HuH-7.5 (cell line): ENCODE measurements around the gene TEX54.
"Not testable (repeated sequence)": the region's sequence is repeated elsewhere in the genome, so short reads cannot be mapped to it uniquely, and the experiment has no call there.

ENCODE experiments used
- DNase-seq: peaks from one replicate; pipeline ENCODE4 v3.0.0; 2011; ENCODE audit warnings: low spot score

The TEX54 gene

DNA sequence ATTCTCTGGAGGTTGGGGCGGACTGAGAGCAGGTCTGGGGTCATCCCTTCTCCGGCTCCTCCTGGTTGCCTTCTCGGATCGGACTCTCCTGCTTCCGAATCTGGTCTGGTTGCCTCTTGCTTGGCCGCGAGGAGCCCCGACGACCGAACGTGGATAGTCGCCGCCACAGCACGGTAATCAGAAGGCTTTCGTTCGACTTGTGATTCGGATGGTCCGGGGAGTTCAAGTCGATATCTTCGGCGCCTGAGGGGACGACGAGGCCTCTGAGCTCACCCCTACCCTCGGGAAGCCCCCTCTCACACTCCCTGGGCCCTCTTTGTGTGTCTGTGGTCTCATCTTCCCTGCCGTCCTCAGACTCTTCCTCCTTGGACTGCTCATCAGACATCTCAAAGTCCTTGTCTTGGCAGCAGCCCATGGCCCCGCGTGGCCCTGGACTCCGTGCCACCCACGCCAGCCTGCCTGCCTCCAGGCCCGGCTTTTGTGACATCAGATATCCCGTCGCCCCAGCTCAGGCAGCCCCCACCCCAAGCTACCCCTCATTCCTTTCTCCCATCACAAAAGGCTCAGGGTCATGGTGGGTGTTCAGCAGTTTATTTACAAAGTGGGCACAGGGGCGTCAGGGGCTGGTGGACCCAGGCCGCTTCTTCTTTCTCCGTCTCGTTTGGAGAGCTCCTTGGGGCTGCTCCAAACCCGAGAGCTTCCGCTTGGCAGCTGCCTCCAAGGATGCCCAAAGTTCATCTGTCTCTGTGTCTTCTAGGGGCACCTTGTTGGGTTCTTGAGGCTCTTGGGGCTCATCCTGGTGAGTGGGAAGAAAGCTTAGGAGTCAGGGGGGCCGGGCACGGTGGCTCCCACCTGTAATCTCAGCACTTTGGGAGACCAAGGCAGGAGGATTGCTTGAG is at the start of gene TEX54:
Gene TEX54, minus strand, starts transcription at position 506 of the 899 bp plus-strand sequence.
- no peak for DNase-seq

DNA sequence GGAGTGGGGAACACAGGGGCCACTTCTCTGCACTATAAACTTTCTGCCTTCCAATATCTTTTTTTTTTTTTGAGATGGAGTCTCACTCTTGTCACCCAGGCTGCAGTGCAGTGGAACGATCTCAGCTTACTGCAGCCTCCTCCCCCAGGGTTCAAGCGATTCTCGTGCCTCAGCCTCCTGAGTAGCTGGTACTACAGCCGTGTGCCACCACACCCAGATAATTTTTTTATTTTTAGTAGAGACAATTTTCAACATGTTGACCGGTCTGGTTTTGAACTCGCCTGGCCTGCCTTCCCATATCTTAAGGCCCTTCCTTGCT is 49.7 kb upstream of the TEX54 start:
- DNase-seq = no peak

DNA sequence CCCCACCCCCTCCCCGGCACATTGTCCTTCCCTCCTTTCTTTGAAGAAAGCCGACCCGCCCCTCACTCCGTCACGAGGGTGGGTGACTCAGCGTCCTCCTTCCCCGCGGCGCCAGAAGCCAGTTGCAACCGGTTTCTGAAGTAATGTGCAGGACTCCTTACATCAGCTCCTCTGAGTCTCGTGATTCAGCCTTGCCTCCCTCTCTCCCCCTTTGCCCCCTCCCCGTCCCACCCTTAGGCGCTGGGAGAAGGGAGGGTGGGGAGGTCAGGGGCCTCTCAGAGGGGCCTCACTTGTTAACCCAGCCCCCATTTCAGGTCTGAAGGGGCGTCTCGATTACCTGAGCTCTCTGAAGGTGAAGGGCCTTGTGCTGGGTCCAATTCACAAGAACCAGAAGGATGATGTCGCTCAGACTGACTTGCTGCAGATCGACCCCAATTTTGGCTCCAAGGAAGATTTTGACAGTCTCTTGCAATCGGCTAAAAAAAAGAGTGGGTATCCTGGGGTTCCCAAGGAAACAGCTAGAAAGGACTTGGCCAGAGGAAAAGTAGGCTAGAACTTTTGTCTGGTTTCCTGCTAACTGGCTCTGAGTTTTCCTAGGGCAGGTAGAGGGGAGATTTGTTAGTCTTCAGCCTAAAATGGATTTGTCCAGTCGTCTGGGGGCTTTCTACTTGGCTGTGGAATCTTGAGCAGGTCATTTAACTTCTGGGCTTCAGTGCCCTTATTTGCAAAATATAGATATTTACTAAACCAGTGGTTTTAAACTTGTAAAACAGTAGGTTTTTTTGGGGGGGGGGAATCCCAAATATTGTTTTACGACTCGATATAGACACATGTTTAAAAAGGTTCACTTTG is 49.2 kb upstream of the TEX54 start:
- peak; percentile 85 for DNase-seq

DNA sequence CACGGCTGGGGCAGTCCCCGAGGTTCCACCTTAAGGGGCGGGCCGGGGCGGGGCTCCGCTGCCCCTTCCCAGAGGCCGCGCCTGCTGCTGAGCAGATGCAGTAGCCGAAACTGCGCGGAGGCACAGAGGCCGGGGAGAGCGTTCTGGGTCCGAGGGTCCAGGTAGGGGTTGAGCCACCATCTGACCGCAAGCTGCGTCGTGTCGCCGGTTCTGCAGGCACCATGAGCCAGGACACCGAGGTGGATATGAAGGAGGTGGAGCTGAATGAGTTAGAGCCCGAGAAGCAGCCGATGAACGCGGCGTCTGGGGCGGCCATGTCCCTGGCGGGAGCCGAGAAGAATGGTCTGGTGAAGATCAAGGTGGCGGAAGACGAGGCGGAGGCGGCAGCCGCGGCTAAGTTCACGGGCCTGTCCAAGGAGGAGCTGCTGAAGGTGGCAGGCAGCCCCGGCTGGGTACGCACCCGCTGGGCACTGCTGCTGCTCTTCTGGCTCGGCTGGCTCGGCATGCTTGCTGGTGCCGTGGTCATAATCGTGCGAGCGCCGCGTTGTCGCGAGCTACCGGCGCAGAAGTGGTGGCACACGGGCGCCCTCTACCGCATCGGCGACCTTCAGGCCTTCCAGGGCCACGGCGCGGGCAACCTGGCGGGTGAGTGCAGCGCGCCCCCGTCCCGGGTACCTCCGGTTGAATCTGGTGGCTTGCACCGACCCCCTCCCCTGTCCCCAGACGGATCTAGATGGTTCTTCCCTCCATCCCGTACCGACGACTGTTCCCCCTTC is 48.4 kb upstream of the TEX54 start, which contains the start of gene SLC3A2:
Gene SLC3A2, plus strand, starts transcription at position 94 of the 776 bp plus-strand sequence. Its CDS starts 128 bp downstream, at position 222.
- peak; percentile 77 for DNase-seq

DNA sequence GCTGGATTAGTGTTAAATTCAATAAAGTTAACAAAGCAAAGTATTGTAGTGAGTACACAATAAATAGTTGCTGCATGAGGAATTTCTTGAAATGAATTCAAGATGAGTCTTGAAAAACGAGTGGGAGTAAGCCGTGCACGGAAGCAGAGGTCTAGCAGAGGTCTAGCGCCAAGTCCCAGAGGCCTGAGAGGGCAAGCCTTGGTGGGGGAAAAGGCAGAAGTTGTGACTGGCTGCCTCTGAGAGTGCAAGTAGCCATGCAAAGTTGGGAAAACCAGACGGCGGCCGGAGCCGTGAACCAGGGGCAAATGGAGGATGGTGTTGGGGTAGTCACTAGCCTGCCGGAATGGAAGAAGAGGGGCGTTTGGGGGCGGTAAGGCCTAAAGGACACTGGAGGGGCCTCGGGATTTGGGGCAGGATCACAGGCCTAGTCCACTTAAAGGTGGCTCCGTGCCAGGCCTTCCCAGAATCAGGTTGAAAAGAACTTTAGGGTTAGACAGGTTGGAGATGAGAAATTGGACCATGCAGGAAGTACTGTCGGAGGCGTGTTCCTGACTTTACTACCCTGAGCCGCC is 47.7 kb upstream of the TEX54 start:
- no peak for DNase-seq

GRCh38 chr11:62879235-62879978 is 46.8 kb upstream of the TEX54 start:
- no peak for DNase-seq

GRCh38 chr11:62876712-62877111 is 44.1 kb upstream of the TEX54 start:
- DNase-seq = no peak

DNA sequence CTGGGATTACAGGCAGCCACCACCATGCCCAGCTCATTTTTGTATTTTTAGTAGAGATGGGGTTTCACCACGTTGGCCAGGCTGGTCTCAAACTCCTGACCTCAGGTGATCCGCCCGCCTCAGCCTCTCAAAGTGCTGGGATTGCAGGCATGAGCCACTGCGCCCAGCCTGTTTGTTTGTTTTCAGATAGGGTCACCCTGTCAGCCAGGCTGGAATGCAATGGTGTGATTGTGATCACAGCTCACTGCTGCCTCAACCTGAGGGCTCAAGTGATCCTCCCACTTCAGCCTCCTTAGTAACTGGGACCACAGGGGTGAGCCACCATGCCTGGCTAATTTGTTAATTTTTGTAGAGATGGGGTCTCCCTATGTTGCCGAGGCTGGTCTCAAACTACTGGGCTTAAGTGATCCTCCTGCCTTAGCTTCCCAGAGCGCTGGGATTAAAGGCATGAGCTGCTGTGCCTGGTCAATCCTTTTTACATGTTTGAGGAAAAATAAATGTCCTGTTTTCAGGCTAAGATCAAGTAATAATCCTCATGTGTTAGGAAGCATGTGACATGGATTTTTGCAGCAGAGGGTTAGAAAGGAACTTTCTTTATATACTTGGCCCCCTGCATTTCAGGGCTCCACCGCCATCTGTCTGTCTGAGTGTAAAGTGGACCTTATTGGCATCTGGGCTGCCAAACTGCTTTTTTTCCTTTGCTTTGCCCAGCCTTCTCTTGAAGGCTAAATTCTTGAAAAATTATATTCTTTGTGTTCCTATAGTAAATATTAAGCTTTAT is 43.2 kb upstream of the TEX54 start:
- DNase-seq = no peak

DNA sequence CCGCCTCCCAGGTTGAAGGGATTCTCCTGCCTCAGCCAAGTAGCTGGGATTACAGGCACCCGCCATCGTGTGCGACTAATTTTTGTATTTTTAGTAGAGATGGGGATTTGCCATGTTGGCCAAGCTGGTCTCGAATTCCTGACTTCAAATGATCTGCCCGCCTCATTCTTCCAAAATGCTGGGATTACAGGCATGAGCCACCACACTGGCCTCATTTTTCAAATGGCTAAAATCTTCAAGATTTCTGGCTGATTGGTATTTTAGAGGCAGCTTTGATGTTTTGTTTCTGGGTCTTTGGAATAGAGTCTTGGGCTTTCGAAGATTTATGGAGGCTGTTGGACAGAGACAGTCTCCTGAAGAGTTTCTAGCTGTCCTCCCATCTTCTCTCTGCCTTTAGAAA is 42.2 kb upstream of the TEX54 start:
- no peak for DNase-seq

- no peak for DNase-seq
These were observed 33.0 kb upstream of the TEX54 start for GRCh38 chr11:62865635-62866034.

DNA sequence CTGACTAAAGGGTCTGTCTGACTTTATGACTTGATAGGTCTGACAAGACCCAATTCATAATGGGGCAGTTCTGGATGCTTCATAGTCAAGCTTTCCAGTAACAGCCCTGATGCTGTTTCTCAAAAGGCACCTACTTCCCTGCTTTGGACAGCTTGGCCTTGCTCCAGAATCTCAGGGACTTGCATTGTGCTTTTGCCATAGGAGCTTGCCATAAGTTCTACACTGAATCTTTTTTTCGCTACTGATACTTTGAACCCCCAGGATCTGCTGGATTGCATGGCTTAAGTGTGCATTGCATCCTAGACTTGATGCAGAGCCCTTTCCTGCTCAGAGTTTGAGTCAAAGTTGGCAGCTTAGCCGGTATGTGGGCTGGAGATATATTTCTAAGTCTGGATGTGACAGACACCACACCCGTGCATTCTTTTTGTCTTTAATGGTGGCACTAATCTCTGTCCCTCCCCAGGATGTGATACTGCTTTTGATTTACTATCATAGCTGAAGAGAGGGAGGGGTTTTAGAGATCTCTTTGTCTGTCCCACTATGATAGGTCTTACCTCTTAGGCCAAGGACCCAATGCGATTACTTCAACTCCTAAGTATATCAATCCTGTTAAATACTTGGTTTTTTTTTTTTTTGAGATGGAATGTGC is 31.2 kb upstream of the TEX54 start:
- DNase-seq = no peak

DNA sequence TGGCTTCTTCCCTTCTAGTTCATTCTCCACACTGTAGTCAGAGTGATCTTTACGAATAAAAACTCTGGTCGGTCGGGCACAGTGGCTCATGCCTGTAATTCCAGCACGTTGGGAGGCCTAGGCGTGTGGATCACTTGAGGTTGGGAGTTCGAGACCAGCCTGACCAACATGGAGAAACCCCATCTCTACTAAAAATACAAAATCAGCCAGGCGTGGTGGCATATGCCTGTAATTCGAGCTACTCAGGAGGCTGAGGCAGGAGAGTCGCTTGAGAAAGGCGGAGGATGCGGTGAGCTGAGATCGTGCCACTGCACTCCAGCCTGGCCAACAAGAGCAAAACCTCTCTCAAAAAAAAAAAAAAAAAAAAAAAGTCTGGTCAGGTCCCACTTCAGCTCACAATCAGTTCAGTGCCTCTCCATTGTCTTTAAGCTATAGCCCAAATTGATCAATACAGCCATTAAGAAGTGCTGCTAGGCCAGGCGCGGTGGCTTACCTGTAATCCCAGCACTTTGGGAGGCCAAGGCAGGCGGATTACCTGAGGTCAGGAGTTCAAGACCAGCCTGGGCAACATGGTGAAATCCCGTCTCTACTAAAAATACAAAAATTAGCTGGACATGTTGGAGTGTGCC is 29.0 kb upstream of the TEX54 start:
- DNase-seq = not testable (repeated sequence)

GRCh38 chr11:62860835-62861563 is 28.4 kb upstream of the TEX54 start:
- DNase-seq = no peak

GRCh38 chr11:62859281-62859703 is 26.7 kb upstream of the TEX54 start:
- DNase-seq = not testable (repeated sequence)

DNA sequence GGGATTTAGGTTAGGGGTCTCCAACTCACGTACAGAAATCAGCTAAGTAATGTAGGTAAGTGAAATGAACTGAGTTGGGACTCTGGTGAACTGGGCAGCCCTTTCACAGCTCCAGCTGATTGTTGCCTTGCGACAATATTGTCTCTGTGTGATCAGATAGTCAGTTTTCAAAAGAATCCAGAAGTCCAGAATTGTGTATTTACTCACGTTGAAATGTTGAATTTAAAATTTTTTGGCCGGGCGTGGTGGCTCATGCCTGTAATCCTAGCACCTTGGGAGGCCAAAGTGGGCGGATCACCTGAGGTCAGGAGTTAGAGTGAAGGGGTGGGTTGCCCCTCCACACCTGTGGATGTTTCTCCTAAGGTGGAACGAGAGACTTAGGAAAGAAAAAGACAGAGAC is 25.6 kb upstream of the TEX54 start:
- no peak for DNase-seq

GRCh38 chr11:62857541-62857982 is 24.9 kb upstream of the TEX54 start:
- DNase-seq = no peak

GRCh38 chr11:62856333-62856895 is 23.8 kb upstream of the TEX54 start:
- DNase-seq = no peak
